Hepatocyte (in vitro differentiated cells): Measurements from ENCODE around the gene CD8A. TPM values are rescaled to one million over a fixed set of nuclear protein-coding genes. Genes with fewer than 3 reads are reported as not detected.

Experiments
- DNase-seq: peaks from one replicate; pipeline ENCODE4 v3.0.0-alpha.2; 2016; ENCODE audit warnings: low spot score
- H2AFZ ChIP-seq: fragments of 200-600 bp; sonication (generic); 2 replicates; pipeline ENCODE4 v1.6.0; 2016; ENCODE audit warnings: antibody characterized with exemption, mild to moderate bottlenecking
- H3K27ac ChIP-seq: fragments of 200-600 bp; sonication (generic); 2 replicates; pipeline ENCODE4 v1.5.1; 2016; ENCODE audit warnings: mild to moderate bottlenecking
- H3K27me3 ChIP-seq: fragments of 200-600 bp; sonication (generic); 2 replicates; pipeline ENCODE4 v1.6.1; 2016
- H3K36me3 ChIP-seq: fragments of 200-600 bp; sonication (generic); replicated peaks from 2 replicates; pipeline ENCODE4 v1.5.1; 2016; ENCODE audit warnings: low read depth; ENCODE audit not compliant: insufficient read depth
- H3K4me1 ChIP-seq: fragments of 200-600 bp; sonication (generic); 2 replicates; pipeline ENCODE4 v1.5.1; 2016; ENCODE audit warnings: mild to moderate bottlenecking, moderate library complexity; ENCODE audit not compliant: insufficient read depth
- H3K4me2 ChIP-seq: fragments of 200-600 bp; sonication (generic); 2 replicates; pipeline ENCODE4 v1.6.0; 2016
- H3K4me3 ChIP-seq: fragments of 200-600 bp; sonication (generic); 2 replicates; pipeline ENCODE4 v1.5.1; 2016; ENCODE audit warnings: mild to moderate bottlenecking
- H3K79me2 ChIP-seq: fragments of 200-600 bp; sonication (generic); 2 replicates; pipeline ENCODE4 v1.6.0; 2017; ENCODE audit warnings: mild to moderate bottlenecking
- H3K9me2 ChIP-seq: fragments of 200-600 bp; sonication (generic); replicated peaks from 2 replicates; pipeline ENCODE4 v1.6.0; 2017; ENCODE audit warnings: mild to moderate bottlenecking; ENCODE audit not compliant: insufficient read depth
- H3K9me3 ChIP-seq: fragments of 200-600 bp; sonication (generic); 2 replicates; pipeline ENCODE4 v1.5.1; 2016; ENCODE audit warnings: low read depth, mild to moderate bottlenecking
- H4K20me1 ChIP-seq: fragments of 200-600 bp; sonication (generic); 2 replicates; pipeline ENCODE4 v1.6.0; 2016; ENCODE audit warnings: mild to moderate bottlenecking; ENCODE audit not compliant: insufficient read depth, poor library complexity, severe bottlenecking
- EZH2 ChIP-seq: fragments of 200-600 bp; sonication (generic); IDR thresholded peaks from 2 replicates; pipeline ENCODE4 v1.6.1; 2016; ENCODE audit warnings: antibody characterized with exemption, mild to moderate bottlenecking, borderline replicate concordance
- EZH2phosphoT487 ChIP-seq: fragments of 200-600 bp; sonication (generic); IDR thresholded peaks from one replicate; pipeline ENCODE4 v1.6.1; 2018; ENCODE audit warnings: antibody characterized with exemption, mild to moderate bottlenecking, low read depth, moderate library complexity; ENCODE audit not compliant: unreplicated experiment, severe bottlenecking
- WGBS: methylation state at CpG from one replicate; pipeline ENCODE4 v1.1.6; 2016; ENCODE audit warnings: low lambda C conversion rate; ENCODE audit errors: missing lambda C conversion rate; 5-methylcytosine and 5-hydroxymethylcytosine counted together
- polyA plus RNA-seq: library from polyadenylated mRNA; unstranded; fragments of >200 nt; fragmentation: Nextera tagmentation; extraction: Ambion mirVana; gene quantifications from 2 replicates; pipeline ENCODE4 v1.2.1, GENCODE V29; 2016
- total RNA-seq: library from RNA; depleted of rRNA; stranded (reverse); fragments of >200 nt; gene quantifications from 2 replicates; pipeline ENCODE4 v1.2.3, GENCODE V29; 2014
- TF ChIP-seq, protein P1 (sequence below): fragments of 200-600 bp; sonication (generic); IDR thresholded peaks from 2 replicates; pipeline ENCODE4 v1.5.1; 2016; ENCODE audit warnings: antibody characterized with exemption, mild to moderate bottlenecking; ENCODE audit not compliant: poor library complexity

The CD8A gene
- total and polyA plus RNA-seq, 2 experiments from 2014 or later, result 0.33 TPM; not detected in 1

DNA sequence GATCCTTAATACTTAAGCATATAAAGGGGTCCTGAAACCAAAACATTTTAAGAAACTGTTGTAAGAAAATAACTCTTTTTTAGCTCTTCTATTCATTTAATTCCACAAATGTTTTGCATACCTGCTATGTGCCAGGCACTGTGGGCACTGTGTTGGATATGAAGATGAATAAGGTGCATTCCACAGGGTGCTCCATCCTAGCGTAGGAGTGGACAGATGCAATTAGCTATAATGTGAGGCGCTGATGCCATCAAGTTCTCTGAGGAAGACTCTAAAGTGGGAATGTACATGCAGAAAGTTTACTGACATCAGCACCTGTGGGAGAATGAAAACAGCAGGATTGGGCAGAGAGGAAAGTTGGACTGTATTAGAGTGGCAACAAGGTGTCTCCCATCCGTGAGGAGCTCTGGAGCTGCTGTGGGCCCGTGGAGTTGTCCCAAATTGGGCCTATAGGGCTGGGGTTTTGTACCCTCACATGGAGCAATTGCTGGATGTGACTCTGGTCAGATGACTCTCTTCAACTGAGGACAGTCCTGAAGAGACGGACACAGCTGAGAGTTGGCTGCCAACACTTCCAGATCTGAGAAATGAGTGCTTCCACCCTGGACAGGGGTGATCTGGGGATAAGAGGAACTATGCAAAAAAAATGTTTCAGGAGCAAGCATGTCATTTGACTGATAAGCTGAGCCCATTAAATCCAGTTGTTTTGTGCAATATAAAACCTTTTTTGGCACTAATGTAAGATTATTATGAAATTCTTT, 22.3 kb downstream of the CD8A start:
- no peaks in the 10 kb centered on the region for H3K27me3 ChIP-seq
- no peaks in the 10 kb centered on the region for H3K79me2 ChIP-seq
- TF ChIP-seq, protein P1, sequence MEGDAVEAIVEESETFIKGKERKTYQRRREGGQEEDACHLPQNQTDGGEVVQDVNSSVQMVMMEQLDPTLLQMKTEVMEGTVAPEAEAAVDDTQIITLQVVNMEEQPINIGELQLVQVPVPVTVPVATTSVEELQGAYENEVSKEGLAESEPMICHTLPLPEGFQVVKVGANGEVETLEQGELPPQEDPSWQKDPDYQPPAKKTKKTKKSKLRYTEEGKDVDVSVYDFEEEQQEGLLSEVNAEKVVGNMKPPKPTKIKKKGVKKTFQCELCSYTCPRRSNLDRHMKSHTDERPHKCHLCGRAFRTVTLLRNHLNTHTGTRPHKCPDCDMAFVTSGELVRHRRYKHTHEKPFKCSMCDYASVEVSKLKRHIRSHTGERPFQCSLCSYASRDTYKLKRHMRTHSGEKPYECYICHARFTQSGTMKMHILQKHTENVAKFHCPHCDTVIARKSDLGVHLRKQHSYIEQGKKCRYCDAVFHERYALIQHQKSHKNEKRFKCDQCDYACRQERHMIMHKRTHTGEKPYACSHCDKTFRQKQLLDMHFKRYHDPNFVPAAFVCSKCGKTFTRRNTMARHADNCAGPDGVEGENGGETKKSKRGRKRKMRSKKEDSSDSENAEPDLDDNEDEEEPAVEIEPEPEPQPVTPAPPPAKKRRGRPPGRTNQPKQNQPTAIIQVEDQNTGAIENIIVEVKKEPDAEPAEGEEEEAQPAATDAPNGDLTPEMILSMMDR, result no peak
- TF ChIP-seq EZH2phosphoT487, result no peak
- no peak for TF ChIP-seq EZH2
- no peak overlapping the region for H3K4me3 ChIP-seq
- H2AFZ ChIP-seq, result no peak overlapping the region
- no peaks in the 10 kb centered on the region for H3K4me1 ChIP-seq
- 97% methylated on average over 5 of the region's 5 CpGs for WGBS
- H3K9me3 ChIP-seq, result no peaks in the 10 kb centered on the region
- H3K36me3 ChIP-seq, result no peaks in the 10 kb centered on the region
- H4K20me1 ChIP-seq, result peaks cover 5% of the 10 kb centered on the region
- no peaks in the 10 kb centered on the region for H3K9me2 ChIP-seq
- no peak for DNase-seq
- H3K4me2 ChIP-seq, result no peak overlapping the region
- no peak overlapping the region for H3K27ac ChIP-seq

DNA sequence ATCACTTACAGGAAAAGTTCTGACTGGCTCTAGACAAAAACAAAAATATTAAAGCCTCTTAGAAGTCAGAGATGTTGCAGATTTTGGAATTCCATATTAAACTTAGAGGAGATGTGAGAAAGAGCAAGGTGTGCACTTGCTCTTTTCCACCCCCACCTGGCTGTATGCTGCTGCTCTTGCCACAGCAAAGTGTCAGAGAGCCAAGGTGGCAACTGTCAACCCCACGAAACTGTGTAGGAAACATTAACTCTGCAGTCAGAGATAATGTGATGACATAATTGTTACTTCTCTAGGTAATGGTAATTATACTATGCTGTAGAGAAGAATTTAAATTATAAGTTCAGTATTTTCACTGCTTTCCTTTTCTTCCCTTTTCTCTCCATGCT, 25.4 kb downstream of the CD8A start:
- Histone ChIP-seq H3K27ac (no peak overlapping the region), H3K4me1 (no peaks in the 10 kb centered on the region), H3K4me3 (no peak overlapping the region), H2AFZ (no peak overlapping the region), H3K4me2 (no peak overlapping the region), H3K79me2 (peaks cover 16% of the 10 kb centered on the region), H3K27me3 (no peaks in the 10 kb centered on the region), H3K9me2 (no peaks in the 10 kb centered on the region), H3K9me3 (no peaks in the 10 kb centered on the region), H4K20me1 (peaks cover 9% of the 10 kb centered on the region), H3K36me3 (no peaks in the 10 kb centered on the region)
- 70% methylated on average over 1 of the region's 1 CpG for WGBS
- TF ChIP-seq EZH2phosphoT487 (no peak), EZH2 (no peak)
- TF ChIP-seq, protein P1, result no peak
- DNase-seq, result no peak

DNA sequence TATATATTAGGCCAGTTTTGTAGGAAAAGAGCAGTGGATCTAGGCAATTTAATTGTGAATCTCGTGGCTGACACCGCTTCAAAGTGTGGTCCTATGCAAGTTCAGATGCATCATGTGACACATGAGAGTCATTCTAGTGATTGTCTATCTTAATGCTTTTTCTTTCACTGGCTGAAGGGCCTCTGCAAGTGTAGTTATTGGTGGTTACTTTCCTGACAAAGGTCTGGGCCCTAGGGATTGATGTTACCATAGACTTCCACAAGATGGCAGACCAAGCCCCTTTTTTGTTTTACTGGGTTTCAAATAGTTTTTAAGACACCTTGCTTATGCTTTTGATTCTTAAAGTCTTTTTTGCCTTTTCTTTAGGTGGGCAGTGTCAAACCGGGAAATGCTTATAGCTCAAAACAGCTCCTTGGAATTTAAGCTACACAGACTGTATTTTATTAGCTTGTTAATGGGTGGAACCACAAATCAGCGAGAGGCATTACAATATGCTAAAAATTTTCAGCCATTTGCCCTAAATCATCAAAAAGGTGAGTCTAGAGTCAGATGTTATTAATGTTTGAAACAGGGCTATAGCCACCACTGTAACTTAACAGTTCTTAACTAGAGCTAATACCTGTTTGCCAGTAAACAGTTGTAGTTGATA, 25.9 kb downstream of the CD8A start:
- Histone ChIP-seq H3K4me1 (no peaks in the 10 kb centered on the region), H3K79me2 (peaks cover 19% of the 10 kb centered on the region), H3K9me3 (no peaks in the 10 kb centered on the region), H3K4me3 (no peak overlapping the region), H4K20me1 (peaks cover 9% of the 10 kb centered on the region), H3K27ac (no peak overlapping the region), H3K36me3 (no peaks in the 10 kb centered on the region), H3K4me2 (no peak overlapping the region), H3K9me2 (no peaks in the 10 kb centered on the region), H3K27me3 (no peaks in the 10 kb centered on the region), H2AFZ (no peak overlapping the region)
- 61% methylated on average over 4 of the region's 4 CpGs for WGBS
- no peak for TF ChIP-seq EZH2phosphoT487
- TF ChIP-seq, protein P1, result peak; percentile 73
- peak; percentile 59 for DNase-seq
